Activated naive CD4-positive, alpha-beta T cell treated with anti-CD3 and anti-CD28 coated beads, Interleukin-2, amount 50 U/mL, for 72 hours (primary cell): Measurements from ENCODE around the gene ZNF580. TPM values are rescaled to one million over a fixed set of nuclear protein-coding genes. Genes with fewer than 3 reads are reported as not detected.

Source experiments
- ATAC-seq, 2 donors: fragments of 150-1000 bp; cut with Tn5 transposase; 2 replicates each; pipeline ENCODE4 v1.10.0; 2021; ENCODE audit warnings: mild to moderate bottlenecking in 2 of 2, moderate library complexity in 2 of 2
- DNase-seq, 2 donors: peaks; one replicate each; pipeline ENCODE4 v3.0.0; 2021 to 2022; ENCODE audit warnings: low spot score in 2 of 2
- H3K27ac Mint-ChIP-seq, 2 donors: one replicate each; pipeline ENCODE4 v1.8.0; 2022; ENCODE audit warnings: mild to moderate bottlenecking in 2 of 2, mixed read lengths in 2 of 2
- H3K36me3 Mint-ChIP-seq, 2 donors: one replicate each; pipeline ENCODE4 v1.8.0; 2022; ENCODE audit warnings: mixed read lengths in 2 of 2
- H3K9me3 Mint-ChIP-seq, 2 donors: one replicate each; pipeline ENCODE4 v1.8.0; 2022; ENCODE audit warnings: mixed read lengths in 2 of 2
- total RNA-seq, 2 donors: library from RNA; stranded (reverse); gene quantifications; one replicate each; pipeline ENCODE4 v1.2.3, GENCODE V29; 2022

Gene ZNF580
- total RNA-seq, 2 donors from 2014 or later = 18.2 to 33.9 TPM

DNA sequence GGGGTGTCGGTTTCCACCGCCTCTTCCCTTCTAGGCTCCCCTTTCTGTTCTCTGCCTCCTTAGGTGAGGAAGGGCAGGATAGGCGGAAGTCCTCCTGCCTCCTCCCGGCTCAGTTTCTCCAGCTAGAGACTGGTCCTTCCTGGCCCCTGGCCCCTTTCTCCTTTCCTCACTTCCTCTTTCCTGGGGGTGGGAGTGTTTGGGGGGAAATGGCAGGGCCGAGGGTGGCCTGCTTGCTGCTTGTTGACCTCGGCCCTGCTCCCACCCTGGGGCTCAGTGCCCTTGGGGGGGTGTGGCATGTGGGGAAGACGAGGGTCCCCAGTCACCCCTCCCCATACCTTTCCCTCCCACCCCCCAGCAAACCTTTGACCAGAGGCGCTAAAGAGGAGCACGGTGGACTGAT lies 19.0 kb downstream of the ZNF580 start:
- no peaks in the 10 kb centered on the region for H3K9me3 Mint-ChIP-seq
- H3K36me3 Mint-ChIP-seq = peaks cover 46 to 56% of the 10 kb centered on the region in 2 donors
- peak overlapping the region; percentile 51 to 94 for H3K27ac Mint-ChIP-seq
- no peak for ATAC-seq
- DNase-seq = no peak

DNA sequence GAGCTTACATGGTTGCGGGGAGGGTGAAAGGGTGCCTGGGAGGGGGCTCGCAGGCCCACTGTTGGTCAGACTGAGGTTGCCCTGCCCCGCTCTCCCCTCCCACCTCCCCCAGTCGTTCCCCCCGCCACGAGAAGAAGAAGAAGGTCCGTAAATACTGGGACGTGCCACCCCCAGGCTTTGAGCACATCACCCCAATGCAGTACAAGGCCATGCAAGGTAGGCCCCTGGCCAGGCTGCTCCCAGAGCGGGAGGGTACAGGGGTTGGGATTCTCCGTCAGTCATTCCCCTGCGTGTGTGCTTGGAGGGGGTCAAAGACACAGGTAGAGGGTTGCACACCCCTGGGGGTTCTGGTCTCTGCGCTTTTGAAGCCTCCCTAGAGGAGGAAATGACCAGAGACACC lies 19.6 kb downstream of the ZNF580 start:
- no peak for ATAC-seq
- no peak for DNase-seq
- H3K9me3 Mint-ChIP-seq = no peaks in the 10 kb centered on the region
- peaks cover 46 to 55% of the 10 kb centered on the region in 2 donors for H3K36me3 Mint-ChIP-seq
- H3K27ac Mint-ChIP-seq = peak overlapping the region in 1 of 2 donors; percentile 88

DNA sequence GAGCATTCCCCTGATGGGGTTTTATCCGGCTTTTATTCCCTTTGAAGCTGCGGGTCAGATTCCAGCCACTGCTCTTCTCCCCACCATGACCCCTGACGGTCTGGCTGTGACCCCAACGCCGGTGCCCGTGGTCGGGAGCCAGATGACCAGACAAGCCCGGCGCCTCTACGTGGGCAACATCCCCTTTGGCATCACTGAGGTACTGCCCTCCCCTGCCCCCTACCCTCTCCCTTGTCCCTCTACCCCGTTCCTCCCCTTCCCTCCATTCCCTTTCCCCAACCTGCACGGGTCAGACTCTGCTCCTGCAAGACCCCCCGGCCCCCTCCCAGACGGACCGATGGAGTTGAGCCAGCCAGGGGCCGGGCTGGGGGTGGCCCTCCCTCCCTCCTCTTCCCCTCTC lies 20.2 kb downstream of the ZNF580 start:
- Mint-ChIP-seq H3K36me3 (peaks cover 40 to 49% of the 10 kb centered on the region in 2 donors), H3K9me3 (no peaks in the 10 kb centered on the region), H3K27ac (no peak overlapping the region)
- no peak for ATAC-seq
- DNase-seq = no peak

DNA sequence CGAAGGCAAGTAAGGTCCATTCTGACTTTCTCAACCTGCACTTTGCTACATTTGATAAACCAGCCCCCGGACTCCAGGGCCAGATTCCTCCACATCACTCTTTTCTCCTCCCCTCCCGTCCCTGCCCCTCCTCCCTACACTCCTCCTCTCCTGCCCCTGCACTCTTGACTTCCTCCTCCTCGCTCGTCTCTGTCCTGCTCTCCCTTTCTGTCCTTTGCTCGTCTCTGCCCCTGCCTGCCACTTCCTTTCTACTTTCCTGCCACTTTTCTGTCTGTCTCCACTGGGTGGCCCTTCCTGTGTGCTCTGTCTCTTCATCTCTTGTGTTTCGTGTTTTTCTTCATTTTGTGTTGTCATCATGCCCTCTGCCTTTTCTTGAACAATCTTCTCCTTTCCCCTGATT lies 21.0 kb downstream of the ZNF580 start:
- Mint-ChIP-seq H3K27ac (peak overlapping the region; percentile 59 to 85), H3K36me3 (peaks cover 34 to 42% of the 10 kb centered on the region in 2 donors), H3K9me3 (no peaks in the 10 kb centered on the region)
- ATAC-seq (no peak), DNase-seq (no peak)

DNA sequence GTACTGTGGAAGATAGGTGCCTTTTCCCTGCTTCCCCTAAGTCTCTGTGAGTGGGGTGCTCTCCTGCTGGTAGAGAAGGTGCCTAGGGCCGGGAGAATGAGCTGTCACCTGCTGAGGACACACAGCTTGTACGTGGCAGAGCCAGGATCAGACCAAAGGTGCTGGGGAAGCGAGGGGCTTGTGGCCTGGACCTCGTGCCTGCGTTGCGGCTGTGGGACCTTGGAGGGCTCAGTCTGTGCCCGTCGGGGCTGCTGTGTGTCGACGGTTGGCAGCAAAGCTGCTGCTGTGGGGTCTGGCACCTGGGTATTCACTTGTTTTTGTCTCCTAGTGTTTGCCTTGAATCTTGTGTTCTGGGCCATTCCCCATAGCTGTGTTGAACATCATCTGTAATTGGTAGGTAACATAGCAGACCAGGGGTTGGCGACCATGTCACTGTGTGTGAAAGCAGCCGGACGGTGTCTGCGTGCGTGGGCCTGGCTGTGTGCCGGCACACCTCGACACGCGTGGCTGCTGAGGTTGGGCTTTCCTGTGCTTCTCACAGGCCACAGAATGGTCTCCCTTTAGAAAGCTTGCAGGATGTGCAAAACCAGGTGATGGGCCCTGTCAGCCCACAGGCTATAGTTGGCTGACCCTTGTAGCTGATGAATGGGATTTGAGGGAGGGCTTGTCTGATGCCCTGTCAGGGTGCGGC lies 23.2 kb downstream of the ZNF580 start:
- Mint-ChIP-seq H3K36me3 (peaks cover 29 to 34% of the 10 kb centered on the region in 2 donors), H3K9me3 (no peaks in the 10 kb centered on the region), H3K27ac (peak overlapping the region; percentile 43 to 81)
- DNase-seq (no peak), ATAC-seq (no peak)

DNA sequence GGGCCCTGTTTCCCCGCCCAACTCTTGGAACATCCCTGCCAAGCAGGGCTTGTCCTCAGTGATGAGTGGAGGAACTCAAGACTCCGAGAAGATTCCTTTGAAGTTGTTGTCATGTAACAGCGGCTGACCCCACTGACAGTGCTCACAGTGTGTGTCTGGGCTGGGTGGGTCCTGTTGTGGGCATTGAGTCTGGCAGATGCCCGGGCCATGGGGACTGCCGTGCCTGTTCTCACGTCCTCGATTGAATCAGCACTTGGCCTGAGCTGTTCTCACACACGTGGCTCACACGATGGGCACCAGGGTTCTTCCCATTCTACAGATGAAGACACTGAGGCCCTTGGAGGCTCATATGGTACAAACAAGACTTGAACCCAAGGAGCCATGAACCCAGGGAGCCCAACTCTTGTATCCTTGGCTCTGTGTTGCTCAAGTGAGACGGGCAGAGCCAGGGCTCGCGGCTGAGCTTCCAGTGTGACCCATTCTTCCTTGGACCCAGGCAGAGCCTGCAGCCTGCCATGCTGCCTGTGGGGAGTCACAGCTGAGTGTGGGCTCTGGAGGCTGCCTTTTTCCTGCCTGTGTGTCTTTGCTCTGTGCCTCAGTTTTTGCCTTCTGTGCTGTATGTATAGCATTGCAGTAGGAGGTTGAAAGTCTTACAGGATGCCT lies 25.7 kb downstream of the ZNF580 start:
- Mint-ChIP-seq H3K9me3 (no peaks in the 10 kb centered on the region), H3K27ac (no peak overlapping the region), H3K36me3 (peaks cover 19 to 25% of the 10 kb centered on the region in 2 donors)
- no peak for ATAC-seq
- no peak for DNase-seq

DNA sequence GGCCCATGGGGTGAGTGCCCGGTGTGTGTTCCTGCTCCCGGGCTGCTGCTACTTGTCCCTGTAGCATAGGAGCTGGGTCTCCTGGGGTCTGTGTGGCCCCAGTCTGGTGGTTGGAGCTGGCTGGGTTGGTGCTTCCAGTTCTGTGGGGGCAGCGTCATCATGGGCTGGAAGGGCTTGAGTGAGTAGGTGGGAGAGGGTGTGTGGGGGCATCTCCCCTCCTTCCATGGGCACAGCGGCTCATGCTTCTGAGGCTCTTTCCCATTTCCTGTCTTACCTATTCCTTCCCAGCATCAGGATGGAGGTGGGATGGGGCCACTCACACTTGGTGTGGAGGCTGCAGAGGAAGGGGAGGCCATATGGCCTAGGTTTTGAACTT lies 26.2 kb downstream of the ZNF580 start:
- no peaks in the 10 kb centered on the region for H3K9me3 Mint-ChIP-seq
- ATAC-seq (no peak), DNase-seq (no peak)
- H3K36me3 Mint-ChIP-seq = peaks cover 16 to 21% of the 10 kb centered on the region in 2 donors
- H3K27ac Mint-ChIP-seq = no peak overlapping the region

DNA sequence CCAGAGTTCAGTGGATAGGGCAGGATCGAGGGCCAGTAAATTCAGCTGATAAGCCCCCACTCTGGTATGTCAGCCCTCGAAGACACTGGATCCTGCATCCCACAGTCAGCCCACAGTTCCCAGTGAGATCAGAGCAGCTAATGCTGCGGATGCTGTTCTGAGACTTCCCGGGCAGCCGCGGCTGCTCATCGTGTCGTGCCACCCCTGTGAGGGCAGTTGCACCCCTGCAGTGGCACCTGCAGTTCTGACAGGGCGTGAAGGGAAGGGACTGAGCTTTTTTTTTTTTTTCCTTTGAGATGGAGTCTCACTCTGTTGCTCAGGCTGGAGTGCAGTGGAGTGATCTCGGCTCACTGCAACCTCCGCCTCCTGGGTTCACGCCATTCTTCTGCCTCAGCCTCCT lies 26.7 kb downstream of the ZNF580 start:
- Mint-ChIP-seq H3K9me3 (no peaks in the 10 kb centered on the region), H3K36me3 (peaks cover 14 to 18% of the 10 kb centered on the region in 2 donors)

DNA sequence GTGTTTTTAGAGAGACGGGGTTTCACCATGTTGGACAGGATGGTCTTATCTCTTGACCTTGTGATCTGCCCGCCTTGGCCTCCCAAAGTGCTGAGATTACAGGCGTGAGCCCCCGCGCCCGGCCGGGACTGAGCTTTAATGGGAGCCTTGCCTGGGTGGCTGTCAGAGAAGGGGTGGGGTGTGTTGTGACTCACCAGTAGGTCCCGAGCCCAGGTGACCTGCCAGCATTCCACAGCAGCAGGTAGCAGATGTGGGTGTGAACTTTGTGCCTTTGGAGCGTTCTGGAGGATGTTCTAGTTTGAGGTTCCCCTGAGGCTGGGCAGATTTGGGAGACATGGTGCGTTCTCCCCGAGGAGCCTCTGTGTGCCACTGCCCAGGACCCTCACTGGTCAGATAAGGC lies 27.2 kb downstream of the ZNF580 start:
- DNase-seq (no peak), ATAC-seq (no peak)
- Mint-ChIP-seq H3K27ac (no peak overlapping the region), H3K9me3 (no peaks in the 10 kb centered on the region), H3K36me3 (peaks cover 10 to 14% of the 10 kb centered on the region in 2 donors)

More for the DNA sequence above, 26.7 kb downstream of the ZNF580 start:
- ATAC-seq (no peak), DNase-seq (no peak)
- H3K27ac Mint-ChIP-seq = no peak overlapping the region

DNA sequence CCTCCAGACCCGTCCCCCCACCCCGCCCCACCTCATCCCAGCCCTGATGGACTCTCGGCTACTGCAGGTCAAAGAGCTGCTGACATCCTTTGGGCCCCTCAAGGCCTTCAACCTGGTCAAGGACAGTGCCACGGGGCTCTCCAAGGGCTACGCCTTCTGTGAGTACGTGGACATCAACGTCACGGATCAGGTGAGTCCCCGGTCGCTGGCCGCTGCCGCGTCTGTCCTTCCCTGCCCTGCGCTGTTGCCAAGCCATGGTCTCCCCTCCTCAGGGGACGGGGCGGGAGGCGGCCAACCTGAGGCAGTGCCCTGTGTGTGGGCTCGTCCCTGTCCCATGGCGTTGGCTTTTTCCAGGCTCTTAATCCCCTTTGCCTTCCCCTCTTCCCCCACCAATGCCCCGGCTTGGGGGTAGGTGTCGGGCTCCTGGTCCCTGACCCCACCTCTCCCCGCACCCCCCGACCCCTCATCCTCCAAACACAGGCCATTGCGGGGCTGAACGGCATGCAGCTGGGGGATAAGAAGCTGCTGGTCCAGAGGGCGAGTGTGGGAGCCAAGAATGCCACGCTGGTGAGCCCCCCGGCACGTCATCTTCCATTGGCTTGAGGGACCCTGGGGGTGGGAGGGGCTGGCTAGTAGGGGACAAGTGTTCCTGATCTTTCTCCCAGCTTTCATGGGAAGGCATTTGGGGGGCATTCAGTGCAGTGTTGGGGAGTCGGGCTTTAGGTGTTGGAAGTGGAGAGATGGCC lies 28.0 kb downstream of the ZNF580 start:
- Mint-ChIP-seq H3K27ac (peak overlapping the region in 1 of 2 donors; percentile 79), H3K9me3 (no peaks in the 10 kb centered on the region), H3K36me3 (peaks cover 6 to 11% of the 10 kb centered on the region in 2 donors)
- DNase-seq (no peak), ATAC-seq (no peak)

DNA sequence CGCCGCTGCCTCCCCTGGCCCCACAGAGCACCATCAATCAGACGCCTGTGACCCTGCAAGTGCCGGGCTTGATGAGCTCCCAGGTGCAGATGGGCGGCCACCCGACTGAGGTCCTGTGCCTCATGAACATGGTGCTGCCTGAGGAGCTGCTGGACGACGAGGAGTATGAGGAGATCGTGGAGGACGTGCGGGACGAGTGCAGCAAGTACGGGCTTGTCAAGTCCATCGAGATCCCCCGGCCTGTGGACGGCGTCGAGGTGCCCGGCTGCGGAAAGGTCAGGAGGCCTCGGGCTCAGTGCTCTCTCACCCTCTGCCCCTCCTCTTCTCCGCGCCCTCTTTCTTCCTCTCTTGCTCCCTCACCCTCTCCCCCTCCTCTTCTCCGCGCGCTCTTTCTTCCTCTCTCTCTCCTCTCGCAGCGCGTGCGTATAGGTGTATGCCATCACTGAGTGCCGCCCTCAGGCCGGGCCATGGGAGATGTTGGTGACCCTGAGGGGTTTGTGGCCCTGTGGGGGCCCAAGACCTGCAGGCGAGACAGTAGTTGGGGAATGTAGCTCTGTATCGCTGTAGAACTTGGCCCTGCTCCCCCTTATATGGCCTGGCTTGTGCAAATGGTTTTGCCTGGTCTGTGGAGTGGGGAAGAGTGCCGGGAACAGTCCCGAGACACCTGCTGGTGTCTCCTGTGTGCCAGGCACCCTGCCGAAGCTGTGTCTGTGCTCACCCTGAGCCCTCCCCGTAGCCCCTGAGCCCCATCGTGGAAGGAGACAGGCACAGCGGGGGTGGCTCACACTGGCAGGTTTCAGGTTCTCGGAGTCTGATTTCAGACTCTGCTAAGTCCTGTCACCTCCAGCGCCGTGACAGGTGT lies 28.8 kb downstream of the ZNF580 start:
- peaks cover 0 to 12% of the 10 kb centered on the region in 2 donors for H3K36me3 Mint-ChIP-seq
- ATAC-seq (peak in 1 of 2 donors; percentile 4), DNase-seq (no peak)
- no peaks in the 10 kb centered on the region for H3K9me3 Mint-ChIP-seq
- peak overlapping the region in 1 of 2 donors; percentile 79 for H3K27ac Mint-ChIP-seq

DNA sequence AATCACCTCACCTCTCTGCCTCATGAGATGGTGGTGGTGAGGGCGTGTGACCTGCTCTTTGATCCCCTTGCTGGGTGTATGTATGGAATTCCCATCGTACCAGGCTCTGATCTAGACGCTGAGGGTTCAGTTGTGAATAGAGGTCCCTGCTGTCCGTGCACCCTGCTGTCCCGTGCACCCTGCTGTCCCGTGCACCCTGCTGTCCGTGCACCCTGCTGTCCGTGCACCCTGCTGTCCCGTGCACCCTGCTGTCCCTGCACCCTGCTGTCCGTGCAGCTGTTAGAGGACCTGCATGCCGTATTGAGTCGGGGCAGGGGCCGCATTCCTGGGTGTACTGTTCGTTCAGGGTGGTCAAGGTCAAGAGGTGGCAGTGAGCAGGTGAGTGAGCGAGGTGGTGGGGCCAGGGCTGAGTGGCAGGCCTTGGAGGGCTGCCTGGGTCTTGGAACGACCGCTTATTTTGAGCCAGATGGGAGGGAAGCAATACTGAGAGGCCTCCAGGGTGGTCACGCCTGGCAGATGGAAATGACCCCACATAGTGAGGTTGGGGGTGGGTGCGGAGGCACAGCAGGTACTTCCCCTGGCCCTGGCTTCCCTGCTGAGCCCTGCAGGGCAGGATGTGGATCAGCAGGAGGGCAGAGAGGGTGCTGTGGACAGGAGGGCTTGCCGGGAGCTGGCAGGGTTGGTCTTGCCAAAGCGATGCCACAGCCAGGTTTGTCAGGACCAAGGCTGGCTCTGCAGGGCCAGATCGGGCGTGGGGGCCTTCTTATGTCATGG lies 29.7 kb downstream of the ZNF580 start:
- Mint-ChIP-seq H3K27ac (peak overlapping the region in 1 of 2 donors; percentile 14), H3K36me3 (peaks cover 3 to 14% of the 10 kb centered on the region in 2 donors), H3K9me3 (no peaks in the 10 kb centered on the region)
- ATAC-seq (no peak), DNase-seq (no peak)

DNA sequence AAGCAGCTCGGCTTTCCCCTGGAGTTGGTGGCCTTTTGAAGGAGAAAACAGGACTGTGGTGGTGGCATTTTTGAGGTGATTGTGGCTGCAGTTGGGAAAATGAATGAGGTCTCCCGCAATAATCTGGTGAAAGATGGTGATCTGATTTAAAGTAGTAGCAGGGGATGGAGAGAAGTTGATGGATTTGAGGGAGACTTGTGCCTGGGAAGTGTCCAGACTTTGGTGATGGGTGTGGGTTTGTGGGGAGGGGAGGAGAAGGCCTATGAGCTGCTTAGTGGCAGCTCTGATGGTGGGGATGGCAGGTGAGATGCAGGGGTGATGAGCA lies 30.2 kb downstream of the ZNF580 start:
- ATAC-seq (no peak), DNase-seq (no peak)
- peaks cover 8 to 19% of the 10 kb centered on the region in 2 donors for H3K36me3 Mint-ChIP-seq
- H3K9me3 Mint-ChIP-seq = no peaks in the 10 kb centered on the region
- H3K27ac Mint-ChIP-seq = no peak overlapping the region

DNA sequence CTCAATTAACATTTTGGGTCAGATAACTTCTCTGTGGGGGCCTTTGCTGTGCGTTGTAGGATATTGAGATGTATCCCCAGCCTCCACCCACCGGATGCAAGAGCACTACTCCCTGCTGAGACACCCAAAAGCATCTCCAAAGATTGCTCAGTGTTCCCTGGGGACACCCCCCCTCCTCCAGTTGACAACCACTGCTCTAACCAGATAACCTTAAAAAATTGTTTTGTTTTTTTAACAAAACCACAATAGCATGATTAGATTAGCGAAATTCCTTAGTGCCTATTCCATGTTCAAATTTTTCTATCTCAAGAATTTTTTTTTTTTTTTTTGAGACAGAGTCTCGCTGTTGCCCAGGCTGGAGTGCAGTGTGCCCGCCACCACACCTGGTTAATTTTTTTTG lies 31.6 kb downstream of the ZNF580 start:
- Mint-ChIP-seq H3K36me3 (peaks cover 14 to 19% of the 10 kb centered on the region in 2 donors), H3K27ac (no peak overlapping the region), H3K9me3 (no peaks in the 10 kb centered on the region)
- no peak for DNase-seq
- ATAC-seq = no peak

DNA sequence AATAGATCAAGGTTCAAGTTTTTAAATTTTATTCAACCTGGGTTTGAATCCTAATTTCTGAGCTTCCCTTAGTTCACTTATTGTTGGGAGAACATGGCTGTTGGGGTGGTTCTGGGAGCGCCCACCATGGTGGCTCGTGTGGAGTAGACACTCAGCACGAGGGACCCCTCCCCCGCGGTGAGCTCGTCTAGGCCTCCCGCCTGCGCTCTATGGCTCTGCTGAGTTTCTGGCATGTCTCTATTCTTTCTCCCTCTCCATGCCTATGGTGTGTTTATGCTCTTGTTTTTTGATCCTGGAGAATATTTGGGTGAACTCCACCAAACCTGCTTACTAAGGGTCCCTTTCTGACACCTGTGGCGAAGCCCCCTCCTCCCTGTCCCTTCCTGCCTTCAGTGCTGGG lies 32.7 kb downstream of the ZNF580 start:
- Mint-ChIP-seq H3K27ac (peak overlapping the region in 1 of 2 donors; percentile 75), H3K36me3 (peaks cover 17 to 21% of the 10 kb centered on the region in 2 donors), H3K9me3 (no peaks in the 10 kb centered on the region)
- no peak for ATAC-seq
- no peak for DNase-seq

DNA sequence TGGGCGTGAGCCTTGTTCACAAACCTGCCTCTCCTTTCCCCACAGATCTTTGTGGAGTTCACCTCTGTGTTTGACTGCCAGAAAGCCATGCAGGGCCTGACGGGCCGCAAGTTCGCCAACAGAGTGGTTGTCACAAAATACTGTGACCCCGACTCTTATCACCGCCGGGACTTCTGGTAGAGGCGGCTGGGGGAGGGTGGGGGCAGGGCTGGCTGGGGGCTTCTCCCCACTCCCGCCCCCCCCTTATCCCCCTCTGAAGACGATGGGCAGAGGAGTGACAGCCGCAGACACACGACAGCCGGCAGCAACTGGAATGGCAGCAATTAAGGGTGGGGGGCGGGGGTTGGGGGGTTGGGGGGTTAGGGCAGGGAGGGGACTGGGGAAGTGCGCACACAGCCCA lies 33.1 kb downstream of the ZNF580 start:
- Mint-ChIP-seq H3K9me3 (no peaks in the 10 kb centered on the region), H3K27ac (peak overlapping the region; percentile 17 to 79), H3K36me3 (peaks cover 21 to 24% of the 10 kb centered on the region in 2 donors)

More for the DNA sequence above, 33.1 kb downstream of the ZNF580 start:
- ATAC-seq = no peak
- no peak for DNase-seq
